Anterior cingulate cortex (tissue), 58 donors: ENCODE measurements around the gene CA10.

Source experiments
- DNase-seq, 58 donors: peaks; one replicate each; lab custom pipeline; 2025; lab: John Stamatoyannopoulos, UW

CA10 gene

GRCh38 chr17:51702963-51703360 is 455.6 kb downstream of the CA10 start:
- no peak for DNase-seq

GRCh38 chr17:51701501-51701900 is 457.0 kb downstream of the CA10 start:
- DNase-seq = no peak

GRCh38 chr17:51700011-51700760 is 458.3 kb downstream of the CA10 start:
- no peak for DNase-seq

GRCh38 chr17:51699303-51699702 is 459.2 kb downstream of the CA10 start:
- no peak for DNase-seq

GRCh38 chr17:51692917-51693316 is 465.6 kb downstream of the CA10 start:
- DNase-seq = no peak

GRCh38 chr17:51687887-51688286 is 470.6 kb downstream of the CA10 start:
- DNase-seq = no peak

GRCh38 chr17:51685287-51685909 is 473.1 kb downstream of the CA10 start:
- no peak for DNase-seq

- DNase-seq = no peak
Measured at GRCh38 chr17:51684214-51684613, 474.3 kb downstream of the CA10 start.

- DNase-seq = no peak
Measured at GRCh38 chr17:51683291-51683690, 475.2 kb downstream of the CA10 start.

- no peak for DNase-seq
Measured at GRCh38 chr17:51682115-51682514, 476.4 kb downstream of the CA10 start.

GRCh38 chr17:51677875-51678274 is 480.6 kb downstream of the CA10 start:
- no peak for DNase-seq

GRCh38 chr17:51676691-51677487 is 481.6 kb downstream of the CA10 start:
- no peak for DNase-seq

GRCh38 chr17:51674579-51675255 is 483.8 kb downstream of the CA10 start:
- DNase-seq = no peak

- no peak for DNase-seq
Measured at GRCh38 chr17:51673070-51673469, 485.4 kb downstream of the CA10 start.

GRCh38 chr17:51672065-51672464 is 486.4 kb downstream of the CA10 start:
- no peak for DNase-seq

- no peak for DNase-seq
Measured at GRCh38 chr17:51670899-51671298, 487.6 kb downstream of the CA10 start.

GRCh38 chr17:51668963-51669246 is 489.6 kb downstream of the CA10 start:
- DNase-seq = no peak

- no peak for DNase-seq
Measured at GRCh38 chr17:51668155-51668962, 490.2 kb downstream of the CA10 start.

GRCh38 chr17:51667706-51668083 is 490.8 kb downstream of the CA10 start:
- DNase-seq = peak in 2 of 58 donors; percentile 19 to 20

GRCh38 chr17:51666971-51667705 is 491.4 kb downstream of the CA10 start:
- DNase-seq = no peak
